ENCODE measurements around the gene TREX2. TPM values are rescaled to one million over a fixed set of nuclear protein-coding genes. Genes with fewer than 3 reads are reported as not detected.

TREX2 gene
- polyA plus RNA-seq, 1 donor (not counting 4 experiments of a cell fraction or from before 2014, with no cell fraction given): 0.31 TPM

- Histone ChIP-seq H3K4me1 (ENCODE audit: control insufficient read depth, extremely low read depth, insufficient read depth, low read length) (peaks cover 5% of the 10 kb centered on the region), H3K27me3 (ENCODE audit: control insufficient read depth, extremely low read depth, insufficient read depth, low read length) (no peaks in the 10 kb centered on the region), H3K36me3 (ENCODE audit: control insufficient read depth in 2 of 2, extremely low read depth in 1 of 2, insufficient read depth in 2 of 2, low read length in 2 of 2) (no peaks in the 10 kb centered on the region), H3K4me3 (ENCODE audit: control insufficient read depth in 2 of 3, extremely low read depth in 1 of 3, insufficient read depth in 2 of 3, low read depth in 1 of 3, low read length in 3 of 3) (peak overlapping the region; percentile 44 to 49 (median 49)), H3K79me2 (ENCODE audit: control insufficient read depth, insufficient read depth, low read length) (no peaks in the 10 kb centered on the region), H3K9me3 (ENCODE audit: control insufficient read depth, low read depth, low read length) (no peaks in the 10 kb centered on the region), H3K4me2 (ENCODE audit: control insufficient read depth, extremely low read depth, insufficient read depth, low read depth, low read length) (peak overlapping the region; percentile 64), H2AFZ (ENCODE audit: control insufficient read depth, low read length) (no peak overlapping the region), H3K9me1 (ENCODE audit: control insufficient read depth, extremely low read depth, insufficient read depth, low read length) (no peaks in the 10 kb centered on the region), H3K9ac (ENCODE audit: control insufficient read depth, extremely low read depth, insufficient read depth, low read length) (peak overlapping the region; percentile 33), H3K27ac (ENCODE audit: control insufficient read depth, insufficient read depth, low read length) (no peak overlapping the region), H4K20me1 (ENCODE audit: control insufficient read depth, extremely low read depth, insufficient read depth, low read length) (no peaks in the 10 kb centered on the region)
- DNase-seq (ENCODE audit: low read depth, low spot score) (no peak), FAIRE-seq (no peak)
- dilution Hi-C loops (cut with MboI; ENCODE audit: extremely low pct_ligation_motif_present, low sequenced_read_pairs): no loop called here
- TF ChIP-seq EZH2 (IDR thresholded peaks at IDR 0.05; ENCODE audit: low read length) (no peak), CTCF (optimal IDR thresholded peaks at IDR 0.05 in 1 of 3, IDR thresholded peaks at IDR 0.05 in 1 of 3, conservative IDR thresholded peaks at IDR 0.05 in 1 of 3; ENCODE audit: extremely low read depth in 1 of 3, insufficient read depth in 2 of 3, low read length in 3 of 3) (no peak)
Observed at GRCh38 chrX:153411988-153412574, 33.8 kb downstream of the TREX2 start.

GRCh38 chrX:153411255-153411987, 34.4 kb downstream of the TREX2 start, which contains the start of gene ZFP92:
ZFP92 (plus strand) TSS chrX:153411472; CDS start chrX:153418323, 6,851 bp downstream.
- H3K36me3 ChIP-seq (ENCODE audit: control insufficient read depth in 2 of 2, extremely low read depth in 1 of 2, insufficient read depth in 2 of 2, low read length in 2 of 2): no peaks in the 10 kb centered on the region
- peak within 1 kb of the TSS; percentile 33 for H3K9ac ChIP-seq (ENCODE audit: control insufficient read depth, extremely low read depth, insufficient read depth, low read length)
- no peak for DNase-seq (ENCODE audit: low read depth, low spot score)
- H3K4me1 ChIP-seq (ENCODE audit: control insufficient read depth, extremely low read depth, insufficient read depth, low read length): peaks cover 5% of the 10 kb centered on the region
- TF ChIP-seq EZH2 (IDR thresholded peaks at IDR 0.05; ENCODE audit: low read length): no peak
- no peak for TF ChIP-seq CTCF (optimal IDR thresholded peaks at IDR 0.05 in 1 of 3, IDR thresholded peaks at IDR 0.05 in 1 of 3, conservative IDR thresholded peaks at IDR 0.05 in 1 of 3; ENCODE audit: extremely low read depth in 1 of 3, insufficient read depth in 2 of 3, low read length in 3 of 3)
- H3K9me3 ChIP-seq (ENCODE audit: control insufficient read depth, low read depth, low read length): no peaks in the 10 kb centered on the region
- no peak for FAIRE-seq
- H3K27ac ChIP-seq (ENCODE audit: control insufficient read depth, insufficient read depth, low read length): no peak within 1 kb of the TSS
- H3K4me2 ChIP-seq (ENCODE audit: control insufficient read depth, extremely low read depth, insufficient read depth, low read depth, low read length): peak within 1 kb of the TSS; percentile 64
- H3K27me3 ChIP-seq (ENCODE audit: control insufficient read depth, extremely low read depth, insufficient read depth, low read length): no peaks in the 10 kb centered on the region
- no peaks in the 10 kb centered on the region for H4K20me1 ChIP-seq (ENCODE audit: control insufficient read depth, extremely low read depth, insufficient read depth, low read length)
- peak within 1 kb of the TSS; percentile 44 to 49 (median 49) for H3K4me3 ChIP-seq (ENCODE audit: control insufficient read depth in 2 of 3, extremely low read depth in 1 of 3, insufficient read depth in 2 of 3, low read depth in 1 of 3, low read length in 3 of 3)
- H3K79me2 ChIP-seq (ENCODE audit: control insufficient read depth, insufficient read depth, low read length): no peaks in the 10 kb centered on the region
- dilution Hi-C loops (cut with MboI; ENCODE audit: extremely low pct_ligation_motif_present, low sequenced_read_pairs): no loop called here
- H3K9me1 ChIP-seq (ENCODE audit: control insufficient read depth, extremely low read depth, insufficient read depth, low read length): no peaks in the 10 kb centered on the region
- H2AFZ ChIP-seq (ENCODE audit: control insufficient read depth, low read length): peak within 1 kb of the TSS; percentile 12
